Neural cell (in vitro differentiated cells): Measurements from ENCODE around the gene CANX. TPM values are rescaled to one million over a fixed set of nuclear protein-coding genes. Genes with fewer than 3 reads are reported as not detected.

ENCODE experiments used
- H2AFZ ChIP-seq: fragments of 200-600, 300-800 bp; sonication (generic), shearing (Covaris generic); 2 replicates; pipeline ENCODE4 v1.6.0; 2014; ENCODE audit warnings: low read depth, mild to moderate bottlenecking, antibody characterized with exemption, low read length, moderate library complexity
- H3F3A ChIP-seq: fragments of 200-600 bp; shearing (Covaris generic); 2 replicates; pipeline ENCODE4 v1.6.1; 2016; ENCODE audit warnings: mild to moderate bottlenecking, moderate library complexity, mixed read lengths, antibody characterized with exemption, low read length; ENCODE audit not compliant: insufficient read depth, poor library complexity, severe bottlenecking
- H3K27ac ChIP-seq: fragments of 200-600, 300-800 bp; sonication (generic), shearing (Covaris generic); 2 replicates; pipeline ENCODE4 v1.5.1; 2014; ENCODE audit warnings: mild to moderate bottlenecking, low read length, moderate library complexity
- H3K27me3 ChIP-seq: fragments of 300-800, 200-600 bp; sonication (generic), shearing (Covaris generic); 2 replicates; pipeline ENCODE4 v1.6.0; 2014; ENCODE audit warnings: mild to moderate bottlenecking, low read depth, low read length, moderate library complexity; ENCODE audit not compliant: insufficient read depth
- H3K36me3 ChIP-seq: fragments of 300-800, 200-600 bp; sonication (generic), shearing (Covaris generic); 2 replicates; pipeline ENCODE4 v1.5.1; 2014; ENCODE audit warnings: mild to moderate bottlenecking, antibody characterized with exemption, low read length, moderate library complexity; ENCODE audit not compliant: insufficient read depth
- H3K4me2 ChIP-seq: fragments of 300-800, 200-600 bp; sonication (generic), shearing (Covaris generic); 2 replicates; pipeline ENCODE4 v1.6.0; 2014; ENCODE audit warnings: mild to moderate bottlenecking, low read length
- H3K4me3 ChIP-seq: fragments of 300-800, 200-600 bp; sonication (generic), shearing (Covaris generic); 2 replicates; pipeline ENCODE4 v1.5.1; 2014; ENCODE audit warnings: mild to moderate bottlenecking, low read length, moderate library complexity
- H3K79me2 ChIP-seq: fragments of 200-600 bp; shearing (Covaris generic); replicated peaks from 2 replicates; pipeline ENCODE4 v1.6.0; 2014; ENCODE audit warnings: mild to moderate bottlenecking, low read length, moderate library complexity; ENCODE audit not compliant: insufficient read depth
- H3K9ac ChIP-seq: fragments of 300-800, 200-600 bp; sonication (generic), shearing (Covaris generic); 2 replicates; pipeline ENCODE4 v1.6.1; 2016; ENCODE audit warnings: mild to moderate bottlenecking, low read length, mixed read lengths
- H3K9me2 ChIP-seq: fragments of 200-600 bp; shearing (Covaris generic); 2 replicates; pipeline ENCODE4 v1.6.1; 2016; ENCODE audit warnings: mild to moderate bottlenecking, low read length, mixed read lengths; ENCODE audit not compliant: insufficient read depth
- H3K9me3 ChIP-seq: fragments of 200-600, 300-800 bp; sonication (generic), shearing (Covaris generic); 2 replicates; pipeline ENCODE4 v1.6.1; 2016; ENCODE audit warnings: mild to moderate bottlenecking, mixed run types, low read length, moderate library complexity, mixed read lengths
- H4K20me1 ChIP-seq: fragments of 200-600 bp; shearing (Covaris generic); 2 replicates; pipeline ENCODE4 v1.6.1; 2016; ENCODE audit warnings: mild to moderate bottlenecking, mixed run types; ENCODE audit not compliant: insufficient read depth
- EP300 ChIP-seq: fragments of 450-650 bp; conservative IDR thresholded peaks from 2 replicates; pipeline ENCODE4 v1.6.1; 2014; ENCODE audit warnings: antibody characterized with exemption, mild to moderate bottlenecking, moderate library complexity; ENCODE audit not compliant: poor library complexity, severe bottlenecking
- EZH2 ChIP-seq: fragments of 200-600, 300-800 bp; shearing (Covaris generic), sonication (generic); IDR thresholded peaks from 2 replicates; pipeline ENCODE4 v1.6.1; 2014; ENCODE audit warnings: antibody characterized with exemption, low read length, borderline replicate concordance, mild to moderate bottlenecking; ENCODE audit not compliant: insufficient read depth, poor library complexity, severe bottlenecking
- MXI1 ChIP-seq: fragments of 450-650 bp; conservative IDR thresholded peaks from 2 replicates; pipeline ENCODE4 v1.6.1; 2014; ENCODE audit warnings: antibody characterized with exemption, mild to moderate bottlenecking; ENCODE audit not compliant: poor library complexity, severe bottlenecking
- POLR2AphosphoS5 ChIP-seq: IDR thresholded peaks from 2 replicates; pipeline ENCODE4 v1.6.1; 2012
- RAD21 ChIP-seq: fragments of 450-650 bp; conservative IDR thresholded peaks from 2 replicates; pipeline ENCODE4 v1.6.1; 2014; ENCODE audit warnings: antibody characterized with exemption, mild to moderate bottlenecking, moderate library complexity
- REST ChIP-seq: IDR thresholded peaks from 2 replicates; pipeline ENCODE4 v1.6.1; 2012; ENCODE audit warnings: borderline replicate concordance
- SMC3 ChIP-seq: fragments of 450-650 bp; conservative IDR thresholded peaks from 2 replicates; pipeline ENCODE4 v1.6.1; 2014; ENCODE audit warnings: antibody characterized with exemption, mild to moderate bottlenecking, moderate library complexity; ENCODE audit not compliant: poor library complexity
- TAF1 ChIP-seq: IDR thresholded peaks from 2 replicates; pipeline ENCODE4 v1.6.1; 2012; ENCODE audit warnings: low read depth
- polyA plus RNA-seq: library from polyadenylated mRNA; depleted of rRNA; stranded (reverse); fragments of >200 nt; gene quantifications from 2 replicates; pipeline ENCODE4 v1.2.3, GENCODE V29; 2014
- TF ChIP-seq, protein P1 (sequence below): fragments of 450-650 bp; IDR thresholded peaks from 2 replicates; pipeline ENCODE4 v1.5.1; 2014; ENCODE audit warnings: antibody characterized with exemption, mild to moderate bottlenecking, moderate library complexity; ENCODE audit not compliant: poor library complexity, severe bottlenecking

Gene CANX
- polyA plus RNA-seq, 1 donor from 2014 or later: 232 TPM

DNA sequence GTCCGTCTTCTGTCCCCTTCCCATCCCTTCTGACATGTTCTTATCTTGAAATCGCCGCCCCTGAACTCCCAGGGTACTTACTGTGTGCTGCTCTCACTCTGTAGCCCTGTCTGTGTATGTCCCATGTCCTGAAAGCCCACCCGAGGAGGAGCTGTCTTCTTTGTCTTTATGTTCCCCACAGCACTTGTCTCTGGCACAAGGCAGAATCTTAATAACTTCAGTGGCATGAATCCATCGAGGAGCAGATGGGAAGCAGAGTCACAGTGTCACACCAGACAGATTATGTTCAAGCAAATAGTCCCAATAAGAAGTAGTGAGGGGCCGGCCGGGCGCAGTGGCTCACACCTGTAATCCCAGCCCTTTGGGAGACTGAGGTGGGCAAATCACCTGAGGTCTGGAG lies 65.3 kb downstream of the CANX start:
- H3K4me3 ChIP-seq: no peak overlapping the region
- H3K79me2 ChIP-seq: peaks cover 39% of the 10 kb centered on the region
- no peaks in the 10 kb centered on the region for H3K27me3 ChIP-seq
- peaks cover 2% of the 10 kb centered on the region for H4K20me1 ChIP-seq
- H3F3A ChIP-seq: no peaks in the 10 kb centered on the region
- no peaks in the 10 kb centered on the region for H3K9me2 ChIP-seq
- H3K4me2 ChIP-seq: no peak overlapping the region
- no peaks in the 10 kb centered on the region for H3K36me3 ChIP-seq
- H3K27ac ChIP-seq: no peak overlapping the region
- H3K9me3 ChIP-seq: no peaks in the 10 kb centered on the region
- TF ChIP-seq MXI1 (no peak), POLR2AphosphoS5 (no peak), RAD21 (no peak), REST (no peak), EP300 (no peak), SMC3 (no peak), TAF1 (no peak), EZH2 (no peak)
- TF ChIP-seq, protein P1, sequence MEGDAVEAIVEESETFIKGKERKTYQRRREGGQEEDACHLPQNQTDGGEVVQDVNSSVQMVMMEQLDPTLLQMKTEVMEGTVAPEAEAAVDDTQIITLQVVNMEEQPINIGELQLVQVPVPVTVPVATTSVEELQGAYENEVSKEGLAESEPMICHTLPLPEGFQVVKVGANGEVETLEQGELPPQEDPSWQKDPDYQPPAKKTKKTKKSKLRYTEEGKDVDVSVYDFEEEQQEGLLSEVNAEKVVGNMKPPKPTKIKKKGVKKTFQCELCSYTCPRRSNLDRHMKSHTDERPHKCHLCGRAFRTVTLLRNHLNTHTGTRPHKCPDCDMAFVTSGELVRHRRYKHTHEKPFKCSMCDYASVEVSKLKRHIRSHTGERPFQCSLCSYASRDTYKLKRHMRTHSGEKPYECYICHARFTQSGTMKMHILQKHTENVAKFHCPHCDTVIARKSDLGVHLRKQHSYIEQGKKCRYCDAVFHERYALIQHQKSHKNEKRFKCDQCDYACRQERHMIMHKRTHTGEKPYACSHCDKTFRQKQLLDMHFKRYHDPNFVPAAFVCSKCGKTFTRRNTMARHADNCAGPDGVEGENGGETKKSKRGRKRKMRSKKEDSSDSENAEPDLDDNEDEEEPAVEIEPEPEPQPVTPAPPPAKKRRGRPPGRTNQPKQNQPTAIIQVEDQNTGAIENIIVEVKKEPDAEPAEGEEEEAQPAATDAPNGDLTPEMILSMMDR: no peak
- no peak overlapping the region for H3K9ac ChIP-seq
- no peak overlapping the region for H2AFZ ChIP-seq

DNA sequence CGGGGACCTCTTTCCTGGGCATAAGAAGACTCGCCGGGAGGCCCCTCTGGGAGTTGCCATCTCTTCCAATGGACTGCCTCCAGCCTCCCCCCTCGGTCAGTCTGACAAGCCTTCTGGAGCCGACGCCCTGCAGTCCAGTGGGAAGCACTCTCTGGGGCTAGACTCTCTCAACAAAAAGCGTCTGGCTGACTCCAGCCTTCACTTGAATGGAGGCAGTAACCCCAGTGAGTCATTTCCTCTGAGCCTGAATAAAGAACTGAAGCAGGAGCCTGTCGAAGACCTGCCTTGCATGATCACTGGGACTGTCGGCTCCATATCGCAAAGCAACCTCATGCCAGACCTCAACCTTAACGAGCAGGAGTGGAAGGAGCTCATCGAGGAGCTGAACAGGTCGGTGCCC lies 66.6 kb downstream of the CANX start:
- Histone ChIP-seq H3K4me2 (no peak overlapping the region), H3F3A (no peaks in the 10 kb centered on the region), H3K9me3 (no peaks in the 10 kb centered on the region), H3K27me3 (no peaks in the 10 kb centered on the region), H2AFZ (no peak overlapping the region), H3K36me3 (no peaks in the 10 kb centered on the region), H3K9ac (no peak overlapping the region), H3K4me3 (no peak overlapping the region), H3K9me2 (no peaks in the 10 kb centered on the region), H4K20me1 (peaks cover 2% of the 10 kb centered on the region), H3K79me2 (peaks cover 26% of the 10 kb centered on the region), H3K27ac (no peak overlapping the region)
- TF ChIP-seq MXI1 (no peak), RAD21 (no peak), SMC3 (no peak), REST (no peak), TAF1 (no peak), POLR2AphosphoS5 (no peak), EZH2 (no peak), EP300 (no peak)
- TF ChIP-seq, protein P1: no peak
